Measurements from ENCODE around the gene CST3.
"Not testable (repeated sequence)": the region's sequence is repeated elsewhere in the genome, so short reads cannot be mapped to it uniquely, and the experiment has no call there.

CST3 gene

DNA sequence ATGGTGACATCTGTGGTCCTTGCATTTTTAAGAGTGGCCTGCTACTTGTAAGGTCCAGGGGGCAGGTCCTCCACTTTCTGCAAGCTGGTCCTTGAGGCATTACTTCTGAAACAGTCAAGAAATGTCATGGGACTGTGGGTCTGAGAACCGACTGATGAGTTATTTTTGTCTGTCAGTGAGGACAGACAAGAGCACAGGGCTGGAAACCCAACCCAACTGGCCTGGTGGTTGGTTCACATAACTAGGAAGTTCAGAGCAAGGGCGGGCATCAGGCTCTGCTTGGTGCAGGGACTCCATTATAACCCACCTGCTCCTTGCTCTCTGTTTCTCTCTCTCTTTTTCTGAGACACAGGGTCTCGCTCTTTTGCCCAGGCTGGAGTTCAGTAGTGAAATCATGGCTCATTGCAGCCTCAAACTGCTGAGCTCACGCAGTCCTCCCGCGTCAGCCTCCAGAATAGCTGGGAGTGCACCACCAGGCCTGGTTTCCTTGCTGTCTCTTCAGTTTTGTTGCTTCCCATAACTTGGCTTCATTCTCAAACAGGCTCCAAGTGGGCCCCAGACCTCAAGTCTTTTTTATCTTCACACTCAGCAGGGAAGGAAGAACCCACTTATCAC is 9.2 kb downstream of the CST3 start:
- Histone ChIP-seq H3K9ac (ENCODE audit: low read length) (no peak overlapping the region), H3K4me3 (ENCODE audit: low read length) (no peak overlapping the region), H3K27ac (ENCODE audit: low read depth, low read length) (no peak overlapping the region), H3K36me3 (ENCODE audit: control insufficient read depth, insufficient read depth, low read length) (no peaks in the 10 kb centered on the region), H3K4me1 (ENCODE audit: control insufficient read depth, insufficient read depth, low read length) (peaks cover 6% of the 10 kb centered on the region), H3K27me3 (ENCODE audit: control insufficient read depth, insufficient read depth, low read length) (no peaks in the 10 kb centered on the region)

DNA sequence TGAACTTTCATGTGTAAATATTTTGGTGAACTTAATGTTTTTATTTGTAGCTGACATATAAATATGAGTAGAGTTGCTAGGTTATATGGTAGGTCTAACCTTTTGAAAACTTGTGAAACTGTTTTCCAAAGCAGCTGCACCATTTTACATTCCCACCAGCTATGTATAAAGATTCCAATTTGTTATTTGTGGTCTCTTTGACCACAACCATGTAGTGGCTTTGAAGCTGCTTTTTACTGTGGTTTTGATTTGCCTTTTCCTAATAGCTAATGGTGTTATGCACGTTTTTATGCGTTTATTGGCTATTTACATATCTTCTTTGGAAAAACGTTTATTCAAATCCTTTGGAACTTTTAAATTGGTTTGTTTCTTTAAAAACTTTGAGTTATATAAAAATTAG is 10.3 kb downstream of the CST3 start:
- no peaks in the 10 kb centered on the region for H3K27me3 ChIP-seq (ENCODE audit: control insufficient read depth, insufficient read depth, low read length)
- H3K4me1 ChIP-seq (ENCODE audit: control insufficient read depth, insufficient read depth, low read length), result peaks cover 10% of the 10 kb centered on the region
- H3K36me3 ChIP-seq (ENCODE audit: control insufficient read depth, insufficient read depth, low read length), result no peaks in the 10 kb centered on the region
- H3K27ac ChIP-seq (ENCODE audit: low read depth, low read length), result no peak overlapping the region
- H3K9ac ChIP-seq (ENCODE audit: low read length), result no peak overlapping the region
- no peak overlapping the region for H3K4me3 ChIP-seq (ENCODE audit: low read length)

DNA sequence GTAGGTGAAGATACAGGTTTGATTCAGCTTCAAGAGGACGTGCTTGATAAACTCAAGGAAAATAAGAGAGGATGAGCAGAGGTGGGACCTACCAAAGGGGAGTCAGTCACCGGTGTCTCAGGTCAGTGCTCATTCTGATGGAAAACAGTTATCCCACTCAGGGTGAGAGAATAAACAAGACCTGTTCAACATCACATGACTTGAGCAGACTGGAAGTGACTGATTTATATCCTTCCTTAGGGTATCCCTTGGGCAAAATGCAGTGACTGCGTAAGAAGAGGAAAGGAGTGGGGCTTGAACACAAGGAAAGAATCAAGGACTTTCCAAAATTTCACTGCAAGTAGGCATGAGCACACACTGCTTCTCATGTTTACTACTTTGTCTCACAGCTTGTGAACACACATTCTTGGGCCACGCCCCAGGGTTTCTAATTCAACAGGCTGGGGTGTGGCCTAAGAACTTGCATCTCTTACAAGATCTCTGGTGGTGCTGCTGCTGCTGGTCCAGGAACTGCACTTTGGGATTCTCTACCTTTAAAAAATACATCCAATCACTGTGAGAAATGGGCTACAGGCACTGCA is 11.6 kb downstream of the CST3 start:
- H3K36me3 ChIP-seq (ENCODE audit: control insufficient read depth, insufficient read depth, low read length), result no peaks in the 10 kb centered on the region
- no peak overlapping the region for H3K4me3 ChIP-seq (ENCODE audit: low read length)
- H3K27me3 ChIP-seq (ENCODE audit: control insufficient read depth, insufficient read depth, low read length), result no peaks in the 10 kb centered on the region
- H3K9ac ChIP-seq (ENCODE audit: low read length), result no peak overlapping the region
- no peak overlapping the region for H3K27ac ChIP-seq (ENCODE audit: low read depth, low read length)
- H3K4me1 ChIP-seq (ENCODE audit: control insufficient read depth, insufficient read depth, low read length), result peaks cover 10% of the 10 kb centered on the region

DNA sequence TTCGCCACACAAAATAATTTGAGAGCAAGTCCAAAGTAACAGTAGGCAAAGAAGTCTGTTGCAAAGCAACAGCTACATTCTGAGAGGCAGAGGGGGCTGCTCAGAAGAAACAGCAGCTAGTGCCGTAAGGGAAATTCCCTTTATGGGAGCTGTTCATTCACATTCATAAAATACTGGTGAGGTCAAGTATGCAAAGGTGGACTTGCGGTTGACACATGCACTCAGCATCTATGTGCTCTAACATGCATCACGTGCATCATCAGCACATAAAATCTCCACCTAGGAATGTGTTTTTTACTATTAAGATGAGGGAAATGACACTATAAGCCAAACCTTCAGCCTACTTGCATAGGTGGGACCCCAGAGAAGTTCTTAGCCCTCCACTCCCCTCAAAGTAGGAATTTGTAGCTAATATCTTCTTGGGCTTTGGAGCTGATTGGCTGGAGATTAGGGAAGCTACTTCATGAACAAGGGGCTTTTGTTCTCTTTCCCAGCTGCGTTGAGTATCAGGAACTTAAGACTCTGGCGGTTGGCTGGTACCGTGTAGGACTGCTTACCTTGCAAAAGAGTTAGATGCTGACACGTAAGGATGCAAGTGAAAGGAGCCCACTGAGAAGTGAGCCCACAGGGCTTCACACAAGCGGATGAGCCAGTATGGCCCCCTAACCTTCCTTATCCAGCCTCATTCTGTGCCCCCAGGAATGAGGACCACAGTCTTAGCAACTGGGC is 12.4 kb downstream of the CST3 start:
- Histone ChIP-seq H3K27me3 (ENCODE audit: control insufficient read depth, insufficient read depth, low read length) (no peaks in the 10 kb centered on the region), H3K27ac (ENCODE audit: low read depth, low read length) (no peak overlapping the region), H3K4me3 (ENCODE audit: low read length) (no peak overlapping the region), H3K9ac (ENCODE audit: low read length) (no peak overlapping the region), H3K36me3 (ENCODE audit: control insufficient read depth, insufficient read depth, low read length) (no peaks in the 10 kb centered on the region), H3K4me1 (ENCODE audit: control insufficient read depth, insufficient read depth, low read length) (peaks cover 10% of the 10 kb centered on the region)

DNA sequence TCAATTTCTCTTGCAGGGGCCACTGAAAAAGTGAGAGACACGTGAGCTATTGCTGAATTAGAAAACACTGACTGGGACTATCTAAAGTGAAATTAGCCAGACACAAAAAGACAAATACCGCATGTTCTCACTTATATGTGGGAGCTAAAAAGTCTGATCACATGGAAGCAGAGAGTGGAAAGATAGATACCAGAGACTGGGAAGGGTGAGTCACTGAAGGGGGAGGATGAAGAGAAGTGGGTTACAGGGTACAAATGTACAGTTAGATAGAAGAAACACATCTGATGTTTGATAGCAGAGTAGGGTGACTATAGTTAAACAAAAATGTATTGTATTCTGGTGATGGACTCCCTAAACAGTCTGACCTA is 13.4 kb downstream of the CST3 start:
- H3K4me1 ChIP-seq (ENCODE audit: control insufficient read depth, insufficient read depth, low read length), result peaks cover 10% of the 10 kb centered on the region
- H3K27me3 ChIP-seq (ENCODE audit: control insufficient read depth, insufficient read depth, low read length), result no peaks in the 10 kb centered on the region
- H3K9ac ChIP-seq (ENCODE audit: low read length), result no peak overlapping the region
- H3K4me3 ChIP-seq (ENCODE audit: low read length), result no peak overlapping the region
- no peaks in the 10 kb centered on the region for H3K36me3 ChIP-seq (ENCODE audit: control insufficient read depth, insufficient read depth, low read length)
- H3K27ac ChIP-seq (ENCODE audit: low read depth, low read length), result peak overlapping the region; percentile 73

DNA sequence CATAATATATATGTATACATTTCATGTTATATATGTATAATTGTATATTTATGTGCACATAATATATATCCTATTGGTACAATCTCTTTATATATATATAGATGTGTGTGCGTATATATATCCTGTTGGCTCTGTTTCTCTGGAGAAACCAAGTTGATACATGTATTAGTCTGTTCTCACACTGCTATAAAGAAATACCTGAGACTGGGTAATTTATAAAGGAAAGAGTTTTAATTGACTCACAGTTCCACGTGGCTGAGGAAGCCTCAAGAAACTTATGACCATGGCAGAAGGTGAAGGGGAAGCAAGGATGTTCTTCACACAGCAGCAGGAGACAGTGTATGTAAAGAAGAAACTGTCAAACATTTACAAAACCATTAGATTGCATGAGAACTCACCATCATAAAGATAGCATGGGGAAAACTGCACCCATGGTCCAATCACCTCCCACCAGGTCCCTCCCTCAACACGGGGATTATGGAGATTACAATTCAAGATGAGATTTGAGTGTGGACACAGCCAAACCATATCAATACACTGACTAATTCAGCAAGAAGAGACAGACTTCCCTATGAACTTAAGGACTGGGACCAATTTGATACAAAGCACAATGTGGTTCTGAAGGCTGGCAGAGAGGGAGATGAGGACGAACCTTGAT is 14.0 kb downstream of the CST3 start:
- peaks cover 10% of the 10 kb centered on the region for H3K4me1 ChIP-seq (ENCODE audit: control insufficient read depth, insufficient read depth, low read length)
- peak overlapping the region; percentile 73 for H3K27ac ChIP-seq (ENCODE audit: low read depth, low read length)
- no peaks in the 10 kb centered on the region for H3K27me3 ChIP-seq (ENCODE audit: control insufficient read depth, insufficient read depth, low read length)

DNA sequence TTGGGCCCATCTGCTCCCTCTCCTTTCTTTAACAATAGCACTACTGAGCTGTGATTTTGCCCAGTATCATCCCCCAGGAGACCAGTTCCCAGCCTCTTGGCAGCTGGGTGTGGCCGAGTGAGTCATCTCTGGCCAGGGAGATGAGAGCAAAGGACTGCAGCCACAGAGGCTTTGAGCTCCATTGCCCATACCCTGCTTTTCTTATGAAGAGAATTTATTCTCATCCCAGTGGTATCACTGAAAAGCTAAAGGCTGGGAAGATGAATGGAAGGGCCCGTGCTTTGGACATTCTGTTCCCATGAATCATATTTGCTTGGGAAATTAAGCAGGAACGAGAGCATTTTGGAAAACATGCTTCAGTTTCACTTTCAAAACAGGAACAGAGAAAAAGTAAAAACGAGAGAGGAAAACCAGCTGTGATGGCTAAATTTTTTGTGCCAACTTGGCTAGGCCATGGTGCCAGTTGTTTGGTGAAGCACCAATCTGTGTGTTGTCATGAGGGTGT is 14.9 kb downstream of the CST3 start:
- peaks cover 10% of the 10 kb centered on the region for H3K4me1 ChIP-seq (ENCODE audit: control insufficient read depth, insufficient read depth, low read length)
- no peak overlapping the region for H3K9ac ChIP-seq (ENCODE audit: low read length)
- H3K27ac ChIP-seq (ENCODE audit: low read depth, low read length), result peak overlapping the region; percentile 88
- H3K36me3 ChIP-seq (ENCODE audit: control insufficient read depth, insufficient read depth, low read length), result no peaks in the 10 kb centered on the region
- H3K27me3 ChIP-seq (ENCODE audit: control insufficient read depth, insufficient read depth, low read length), result no peaks in the 10 kb centered on the region
- H3K4me3 ChIP-seq (ENCODE audit: low read length), result peak overlapping the region; percentile 17

More for the DNA sequence above, 14.0 kb downstream of the CST3 start:
- Histone ChIP-seq H3K36me3 (ENCODE audit: control insufficient read depth, insufficient read depth, low read length) (no peaks in the 10 kb centered on the region), H3K9ac (ENCODE audit: low read length) (no peak overlapping the region), H3K4me3 (ENCODE audit: low read length) (no peak overlapping the region)

DNA sequence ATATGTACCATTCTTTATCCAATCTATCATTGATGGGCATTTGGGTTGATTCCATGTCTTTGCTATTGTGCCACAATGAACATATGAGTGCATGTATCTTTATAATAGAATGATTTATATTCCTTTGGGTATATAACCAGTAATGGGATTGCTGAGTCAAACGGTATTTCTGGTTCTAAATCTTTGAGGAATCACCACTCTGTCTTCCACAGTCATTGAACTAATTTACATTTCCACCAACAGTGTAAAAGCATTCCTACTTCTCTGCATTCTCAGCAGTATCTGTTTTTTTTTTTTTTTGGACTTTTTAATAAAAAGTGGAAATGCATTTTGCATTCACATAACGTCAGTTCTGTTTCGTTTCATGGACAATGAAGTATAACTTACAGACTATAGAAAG is 15.4 kb downstream of the CST3 start:
- Histone ChIP-seq H3K4me3 (ENCODE audit: low read length) (peak overlapping the region; percentile 17), H3K27ac (ENCODE audit: low read depth, low read length) (peak overlapping the region; percentile 88), H3K4me1 (ENCODE audit: control insufficient read depth, insufficient read depth, low read length) (peaks cover 10% of the 10 kb centered on the region)
- H3K9ac ChIP-seq (ENCODE audit: low read length); H3K27me3 ChIP-seq (ENCODE audit: control insufficient read depth, insufficient read depth, low read length); H3K36me3 ChIP-seq (ENCODE audit: control insufficient read depth, insufficient read depth, low read length): not testable (repeated sequence)

DNA sequence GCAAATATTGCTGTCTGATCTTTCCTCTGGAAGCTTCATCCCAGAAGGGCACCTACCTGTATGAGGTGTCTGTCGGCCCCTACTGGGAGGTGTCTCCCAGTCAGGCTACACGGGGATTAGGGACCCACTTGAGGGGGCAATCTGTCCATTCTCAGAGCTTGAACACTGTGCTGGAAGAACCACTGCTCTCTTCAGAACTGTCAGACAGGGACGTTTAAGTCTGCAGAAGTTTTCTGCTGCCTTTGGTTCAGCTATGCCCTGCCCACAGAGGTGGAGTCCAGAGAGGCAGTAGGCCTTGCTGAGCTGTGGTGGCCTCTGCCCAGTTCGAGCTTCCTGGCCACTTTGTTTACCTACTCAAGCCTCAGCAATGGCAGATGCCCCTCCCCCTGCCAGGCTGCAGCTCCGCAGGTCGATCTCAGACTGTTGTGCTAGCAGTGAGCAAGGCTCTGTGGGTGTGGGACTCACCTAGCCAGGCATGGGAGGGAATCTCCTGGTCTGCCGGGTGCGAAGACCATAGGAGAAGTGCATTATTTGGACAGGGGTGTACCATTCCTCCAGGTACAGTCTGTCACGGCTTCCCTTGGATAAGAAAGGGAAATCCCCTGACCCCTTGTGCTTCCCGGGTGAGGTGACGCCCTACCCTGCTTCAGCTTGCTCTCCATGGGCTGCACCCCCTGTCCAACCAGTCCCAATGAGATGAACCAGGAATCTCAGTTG is 16.9 kb downstream of the CST3 start:
- not testable (repeated sequence) for H3K4me3 ChIP-seq (ENCODE audit: low read length); H3K27ac ChIP-seq (ENCODE audit: low read depth, low read length); H3K36me3 ChIP-seq (ENCODE audit: control insufficient read depth, insufficient read depth, low read length)

DNA sequence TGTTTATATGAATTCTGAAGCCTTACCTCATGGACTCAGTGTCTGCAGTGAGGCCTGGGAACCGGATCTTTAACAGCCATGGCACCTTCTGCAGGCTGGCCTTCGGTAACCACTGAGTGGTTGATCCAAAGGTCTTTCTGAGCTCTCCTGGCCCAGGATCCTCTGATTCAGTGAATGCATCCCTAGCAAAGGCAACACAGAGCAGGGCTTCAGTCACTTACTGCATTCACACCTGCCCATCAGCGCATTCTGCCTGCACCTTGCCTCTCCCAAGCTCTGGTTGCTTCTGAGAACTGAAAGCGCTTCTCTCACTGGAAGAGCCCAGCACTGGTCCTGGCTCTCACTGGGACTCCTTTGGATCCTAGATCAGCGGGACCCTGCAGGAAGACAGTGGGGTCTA is 23.6 kb downstream of the CST3 start:
- Histone ChIP-seq H3K9ac (ENCODE audit: low read length) (no peak overlapping the region), H3K4me3 (ENCODE audit: low read length) (no peak overlapping the region), H3K36me3 (ENCODE audit: control insufficient read depth, insufficient read depth, low read length) (no peaks in the 10 kb centered on the region), H3K4me1 (ENCODE audit: control insufficient read depth, insufficient read depth, low read length) (peaks cover 7% of the 10 kb centered on the region), H3K27me3 (ENCODE audit: control insufficient read depth, insufficient read depth, low read length) (no peaks in the 10 kb centered on the region), H3K27ac (ENCODE audit: low read depth, low read length) (peak overlapping the region; percentile 34)

More for the DNA sequence above, 16.9 kb downstream of the CST3 start:
- not testable (repeated sequence) for H3K9ac ChIP-seq (ENCODE audit: low read length); H3K27me3 ChIP-seq (ENCODE audit: control insufficient read depth, insufficient read depth, low read length)
- H3K4me1 ChIP-seq (ENCODE audit: control insufficient read depth, insufficient read depth, low read length), result peaks cover 10% of the 10 kb centered on the region

DNA sequence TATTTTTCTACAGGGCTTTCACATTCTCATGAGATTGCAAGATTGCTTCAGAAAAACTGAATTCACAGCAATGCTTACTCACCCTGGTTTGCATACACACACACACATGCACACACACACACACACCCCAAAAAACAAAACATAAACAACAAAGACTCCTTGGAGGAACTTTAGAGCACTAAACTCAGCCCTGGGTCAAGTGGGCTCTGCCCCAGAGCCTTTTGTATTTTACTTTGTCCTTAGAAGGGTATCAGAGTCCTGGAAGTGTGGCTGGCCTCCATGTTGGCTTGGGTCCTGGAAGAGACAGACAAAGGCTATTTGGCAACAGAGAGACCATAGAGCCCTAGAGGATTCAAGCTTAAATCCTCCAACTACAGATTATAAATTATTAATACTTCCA is 24.1 kb downstream of the CST3 start:
- H3K27ac ChIP-seq (ENCODE audit: low read depth, low read length), result peak overlapping the region; percentile 36

DNA sequence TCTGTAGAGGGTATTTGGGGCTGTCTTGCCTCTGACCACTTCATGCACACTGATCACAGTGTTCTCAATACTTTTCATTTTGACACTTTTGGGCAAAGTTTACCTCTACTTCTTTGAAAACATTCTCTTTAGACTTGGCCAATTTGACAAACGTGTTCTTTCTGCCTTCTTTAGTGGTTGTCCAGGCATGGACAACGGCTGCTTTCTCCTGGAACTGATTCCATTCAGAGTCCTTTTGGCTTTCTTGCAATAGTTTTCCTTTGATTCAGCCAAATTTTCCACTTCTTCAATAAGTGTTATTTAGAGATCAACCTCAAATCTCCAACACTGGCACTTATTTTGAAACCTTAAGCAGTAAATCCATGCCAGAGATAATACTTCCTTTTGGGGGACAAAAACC is 25.4 kb downstream of the CST3 start:
- no peak overlapping the region for H3K27ac ChIP-seq (ENCODE audit: low read depth, low read length)
- peaks cover 7% of the 10 kb centered on the region for H3K4me1 ChIP-seq (ENCODE audit: control insufficient read depth, insufficient read depth, low read length)
- no peaks in the 10 kb centered on the region for H3K27me3 ChIP-seq (ENCODE audit: control insufficient read depth, insufficient read depth, low read length)
- H3K36me3 ChIP-seq (ENCODE audit: control insufficient read depth, insufficient read depth, low read length), result no peaks in the 10 kb centered on the region
- H3K4me3 ChIP-seq (ENCODE audit: low read length), result no peak overlapping the region
- no peak overlapping the region for H3K9ac ChIP-seq (ENCODE audit: low read length)

More for the DNA sequence above, 24.1 kb downstream of the CST3 start:
- H3K9ac ChIP-seq (ENCODE audit: low read length), result no peak overlapping the region
- H3K36me3 ChIP-seq (ENCODE audit: control insufficient read depth, insufficient read depth, low read length), result no peaks in the 10 kb centered on the region
- H3K27me3 ChIP-seq (ENCODE audit: control insufficient read depth, insufficient read depth, low read length), result no peaks in the 10 kb centered on the region
- no peak overlapping the region for H3K4me3 ChIP-seq (ENCODE audit: low read length)
- H3K4me1 ChIP-seq (ENCODE audit: control insufficient read depth, insufficient read depth, low read length), result peaks cover 7% of the 10 kb centered on the region

Data from rectal smooth muscle tissue (tissue), 1 donor.